Measurements from ENCODE around the gene TMEM132D. TPM values are rescaled to one million over a fixed set of nuclear protein-coding genes. Genes with fewer than 3 reads are reported as not detected.

Gene TMEM132D
- total RNA-seq, 2 experiments from 2014 or later = not detected

DNA sequence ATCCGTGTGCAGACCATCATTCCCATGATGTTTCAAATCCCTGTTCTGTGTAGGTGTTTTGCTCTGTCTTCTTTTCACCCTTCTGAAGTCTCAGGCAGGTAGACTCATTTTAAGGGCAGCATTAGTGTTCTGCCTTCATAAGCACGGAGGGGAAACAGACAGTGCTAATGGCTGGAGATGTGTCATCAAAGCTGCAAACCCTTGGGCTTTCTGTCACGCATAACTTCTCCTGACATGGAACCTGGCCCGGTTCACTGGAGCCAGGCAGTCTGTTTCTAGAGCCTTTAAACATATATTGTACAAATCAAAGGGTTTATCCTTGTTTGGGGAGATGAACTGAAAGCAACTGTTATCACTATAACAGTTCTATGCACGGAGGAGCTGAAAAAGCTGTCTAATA lies 141.4 kb downstream of the TMEM132D start:
- H3K4me1 ChIP-seq (ENCODE audit: insufficient read depth, low read length, poor library complexity, severe bottlenecking) = no peaks in the 10 kb centered on the region

DNA sequence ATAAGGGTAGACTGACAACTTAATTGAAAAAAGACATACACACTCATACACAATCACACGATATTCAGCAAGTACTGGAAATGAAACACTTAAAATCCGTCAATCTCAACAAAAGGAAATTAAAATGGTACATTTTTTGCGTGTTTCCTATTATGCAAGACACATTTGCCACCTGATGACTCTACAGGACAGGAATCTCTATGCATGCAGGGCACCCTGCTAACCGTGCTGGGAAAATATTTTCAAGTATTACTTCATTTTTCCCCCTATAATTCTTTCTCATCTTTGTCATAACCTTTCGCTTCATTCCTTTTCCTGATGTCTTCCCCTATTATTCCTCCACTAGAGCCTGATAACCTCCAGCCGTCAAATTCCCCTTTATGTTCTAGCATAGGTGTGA lies 150.2 kb downstream of the TMEM132D start:
- TF ChIP-seq, protein P1, sequence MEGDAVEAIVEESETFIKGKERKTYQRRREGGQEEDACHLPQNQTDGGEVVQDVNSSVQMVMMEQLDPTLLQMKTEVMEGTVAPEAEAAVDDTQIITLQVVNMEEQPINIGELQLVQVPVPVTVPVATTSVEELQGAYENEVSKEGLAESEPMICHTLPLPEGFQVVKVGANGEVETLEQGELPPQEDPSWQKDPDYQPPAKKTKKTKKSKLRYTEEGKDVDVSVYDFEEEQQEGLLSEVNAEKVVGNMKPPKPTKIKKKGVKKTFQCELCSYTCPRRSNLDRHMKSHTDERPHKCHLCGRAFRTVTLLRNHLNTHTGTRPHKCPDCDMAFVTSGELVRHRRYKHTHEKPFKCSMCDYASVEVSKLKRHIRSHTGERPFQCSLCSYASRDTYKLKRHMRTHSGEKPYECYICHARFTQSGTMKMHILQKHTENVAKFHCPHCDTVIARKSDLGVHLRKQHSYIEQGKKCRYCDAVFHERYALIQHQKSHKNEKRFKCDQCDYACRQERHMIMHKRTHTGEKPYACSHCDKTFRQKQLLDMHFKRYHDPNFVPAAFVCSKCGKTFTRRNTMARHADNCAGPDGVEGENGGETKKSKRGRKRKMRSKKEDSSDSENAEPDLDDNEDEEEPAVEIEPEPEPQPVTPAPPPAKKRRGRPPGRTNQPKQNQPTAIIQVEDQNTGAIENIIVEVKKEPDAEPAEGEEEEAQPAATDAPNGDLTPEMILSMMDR (conservative IDR thresholded peaks at IDR 0.05; ENCODE audit: low read length) = no peak
- BruUV-seq (replicated peaks) = no TSS peak
- ChIA-PET POLR2A (no interaction called here), CTCF (ENCODE audit: unreplicated experiment) (no interaction called here)
- Histone ChIP-seq H2AFZ (ENCODE audit: low read length) (no peak overlapping the region), H3K4me2 (ENCODE audit: low read length) (no peak overlapping the region), H3K9me2 (ENCODE audit: insufficient read depth, low read length) (no peaks in the 10 kb centered on the region), H3K9me3 (ENCODE audit: low read length) (no peaks in the 10 kb centered on the region), H3K27ac (ENCODE audit: low read depth, low read length, poor library complexity, severe bottlenecking) (no peak overlapping the region), H4K20me1 (ENCODE audit: insufficient read depth, low read length) (no peaks in the 10 kb centered on the region), H3K79me2 (ENCODE audit: insufficient read depth, low read depth, low read length) (no peaks in the 10 kb centered on the region), H3K4me3 (ENCODE audit: low read depth, low read length, poor library complexity, severe bottlenecking) (no peak overlapping the region), H3K36me3 (ENCODE audit: insufficient read depth, low read length) (no peaks in the 10 kb centered on the region), H3K4me1 (ENCODE audit: insufficient read depth, low read length, poor library complexity, severe bottlenecking) (no peaks in the 10 kb centered on the region)
- DNase-seq (ENCODE audit: low spot score) = no peak
- intact Hi-C loops (cut with micrococcal nuclease; ENCODE audit: unreplicated experiment) = no loop called here

More for the DNA sequence above, 141.4 kb downstream of the TMEM132D start:
- Histone ChIP-seq H3K27ac (ENCODE audit: low read depth, low read length, poor library complexity, severe bottlenecking) (no peak overlapping the region), H3K9me2 (ENCODE audit: insufficient read depth, low read length) (no peaks in the 10 kb centered on the region), H3K79me2 (ENCODE audit: insufficient read depth, low read depth, low read length) (no peaks in the 10 kb centered on the region), H3K9me3 (ENCODE audit: low read length) (no peaks in the 10 kb centered on the region), H3K4me2 (ENCODE audit: low read length) (no peak overlapping the region), H2AFZ (ENCODE audit: low read length) (no peak overlapping the region), H3K4me3 (ENCODE audit: low read depth, low read length, poor library complexity, severe bottlenecking) (no peak overlapping the region), H4K20me1 (ENCODE audit: insufficient read depth, low read length) (no peaks in the 10 kb centered on the region), H3K36me3 (ENCODE audit: insufficient read depth, low read length) (no peaks in the 10 kb centered on the region)
- intact Hi-C loops (cut with micrococcal nuclease; ENCODE audit: unreplicated experiment) = no loop called here
- no TSS peak for BruUV-seq (replicated peaks)
- ChIA-PET POLR2A (no interaction called here), CTCF (ENCODE audit: unreplicated experiment) (interaction anchor here (0.6 kb wide), 1 partner anchor 1640 kb away, joined by 4 read pairs; no protein-coding TSS in a partner anchor)
- no peak for TF ChIP-seq EZH2phosphoT487 (IDR thresholded peaks at IDR 0.05; ENCODE audit: borderline replicate concordance, low read depth, low read length)
- TF ChIP-seq, protein P1 (conservative IDR thresholded peaks at IDR 0.05; ENCODE audit: low read length) = no peak
- DNase-seq (ENCODE audit: low spot score) = no peak

DNA sequence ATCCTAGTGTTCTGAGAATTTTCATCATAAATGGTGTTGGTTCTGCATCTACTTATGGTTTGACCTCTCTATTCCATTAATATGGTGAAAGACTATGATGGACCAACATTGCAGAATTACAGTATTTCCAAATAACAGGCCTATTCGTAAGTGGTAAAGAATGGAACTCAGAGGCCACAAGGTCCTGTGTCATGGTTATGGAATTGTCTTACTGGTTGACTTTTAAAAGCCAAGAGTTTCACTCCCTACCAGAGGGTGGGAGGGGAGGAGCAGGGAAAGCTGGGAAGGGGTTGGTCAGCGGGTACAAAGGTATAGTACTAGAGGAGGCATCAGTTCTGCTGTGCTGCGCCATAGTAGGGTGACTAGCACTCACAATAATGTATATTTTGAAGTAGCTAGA lies 153.4 kb downstream of the TMEM132D start:
- Histone ChIP-seq H3K9me3 (ENCODE audit: low read length) (no peaks in the 10 kb centered on the region), H4K20me1 (ENCODE audit: insufficient read depth, low read length) (no peaks in the 10 kb centered on the region), H3K9me2 (ENCODE audit: insufficient read depth, low read length) (no peaks in the 10 kb centered on the region), H3K27ac (ENCODE audit: low read depth, low read length, poor library complexity, severe bottlenecking) (no peak overlapping the region), H3K79me2 (ENCODE audit: insufficient read depth, low read depth, low read length) (no peaks in the 10 kb centered on the region), H3K36me3 (ENCODE audit: insufficient read depth, low read length) (no peaks in the 10 kb centered on the region), H3K4me1 (ENCODE audit: insufficient read depth, low read length, poor library complexity, severe bottlenecking) (no peaks in the 10 kb centered on the region), H2AFZ (ENCODE audit: low read length) (no peak overlapping the region), H3K4me3 (ENCODE audit: low read depth, low read length, poor library complexity, severe bottlenecking) (no peak overlapping the region), H3K4me2 (ENCODE audit: low read length) (no peak overlapping the region)
- CTCF ChIA-PET (ENCODE audit: unreplicated experiment) = no interaction called here
- POLR2A ChIA-PET = no interaction called here
- DNase-seq (ENCODE audit: low spot score) = no peak
- intact Hi-C loops (cut with micrococcal nuclease; ENCODE audit: unreplicated experiment) = no loop called here
- TF ChIP-seq, protein P1 (conservative IDR thresholded peaks at IDR 0.05; ENCODE audit: low read length) = no peak
- TF ChIP-seq EZH2phosphoT487 (IDR thresholded peaks at IDR 0.05; ENCODE audit: borderline replicate concordance, low read depth, low read length) = no peak
- no TSS peak for BruUV-seq (replicated peaks)

All from OCI-LY7 (cell line).